ENCODE results near the gene DDX4. TPM values are rescaled to one million over a fixed set of nuclear protein-coding genes. Genes with fewer than 3 reads are reported as not detected.

Gene DDX4
- polyA plus RNA-seq, 3 donors = not detected

DNA sequence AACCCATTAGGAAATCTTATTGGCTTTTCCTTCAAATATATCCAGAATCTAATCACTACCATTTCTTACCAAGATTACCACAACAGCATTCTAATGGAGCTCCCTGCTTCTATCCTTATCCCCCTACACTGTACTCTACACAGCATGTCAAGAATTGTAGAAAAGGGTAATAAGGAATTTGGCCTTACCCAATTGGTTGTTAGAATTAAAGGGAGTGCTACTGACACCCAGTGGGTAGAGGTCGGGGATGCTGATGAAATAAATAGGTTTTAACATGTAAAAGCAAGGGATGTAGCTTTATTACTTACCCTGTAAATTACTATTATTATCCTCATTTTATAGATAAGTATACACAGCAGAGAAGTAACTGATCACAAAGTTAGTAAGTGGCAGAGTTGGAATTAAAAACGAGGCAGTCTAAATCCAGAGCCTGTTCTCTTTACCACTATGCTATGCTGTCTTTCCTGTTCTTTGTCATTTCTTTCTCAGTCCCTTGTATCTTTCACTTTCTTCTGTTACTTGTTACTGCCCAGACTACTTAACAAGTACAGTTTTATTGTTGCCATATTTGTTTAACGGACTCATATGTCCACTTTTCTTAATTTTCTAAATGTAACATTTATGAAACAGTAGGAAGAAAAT lies 36.3 kb upstream of the DDX4 start:
- Histone ChIP-seq H4K20me1 (ENCODE audit: insufficient read depth, low read length) (no peaks in the 10 kb centered on the region), H3K36me3 (replicated peaks in 1 of 2; ENCODE audit: control insufficient read depth in 1 of 2, insufficient read depth in 2 of 2, low read length in 2 of 2) (peaks cover 4 to 22% of the 10 kb centered on the region in 2 donors), H2AFZ (ENCODE audit: insufficient read depth, low read depth, low read length, poor library complexity, severe bottlenecking) (no peak overlapping the region), H3K4me1 (ENCODE audit: control insufficient read depth in 1 of 2, insufficient read depth in 2 of 2, low read length in 2 of 2) (peaks cover 0 to 3% of the 10 kb centered on the region in 2 donors), H3K4me2 (replicated peaks; ENCODE audit: extremely low read depth, low read length, poor library complexity, severe bottlenecking) (no peak overlapping the region), H3K9ac (ENCODE audit: insufficient read depth, low read length, poor library complexity, severe bottlenecking) (no peak overlapping the region), H3K79me2 (ENCODE audit: insufficient read depth, low read length) (no peaks in the 10 kb centered on the region), H3K4me3 (replicated peaks in 1 of 3; ENCODE audit: low read depth in 2 of 3, low read length in 3 of 3) (no peak overlapping the region), H3K27ac (ENCODE audit: low read depth in 1 of 2, low read length in 2 of 2) (no peak overlapping the region), H3K27me3 (ENCODE audit: control insufficient read depth in 2 of 2, insufficient read depth in 2 of 2, low read length in 2 of 2) (no peaks in the 10 kb centered on the region), H3K9me3 (replicated peaks in 1 of 2; ENCODE audit: control insufficient read depth in 1 of 2, insufficient read depth in 1 of 2, low read length in 2 of 2) (no peaks in the 10 kb centered on the region)
- Mint-ChIP-seq H3K9me3 (peaks cover 0 to 5% (median 0%) of the 10 kb centered on the region in 7 donors), H3K4me3 (no peak overlapping the region), H3K36me3 (peaks cover 14 to 31% of the 10 kb centered on the region in 2 donors), H3K27ac (peak overlapping the region in 1 of 7 donors; percentile 84), H3K27me3 (ENCODE audit: low read depth in 3 of 3) (peaks cover 0 to 2% (median 0%) of the 10 kb centered on the region in 3 donors), H3K4me1 (peaks cover 8% of the 10 kb centered on the region)
- DNase-seq = no peak
- TF ChIP-seq, protein P1, sequence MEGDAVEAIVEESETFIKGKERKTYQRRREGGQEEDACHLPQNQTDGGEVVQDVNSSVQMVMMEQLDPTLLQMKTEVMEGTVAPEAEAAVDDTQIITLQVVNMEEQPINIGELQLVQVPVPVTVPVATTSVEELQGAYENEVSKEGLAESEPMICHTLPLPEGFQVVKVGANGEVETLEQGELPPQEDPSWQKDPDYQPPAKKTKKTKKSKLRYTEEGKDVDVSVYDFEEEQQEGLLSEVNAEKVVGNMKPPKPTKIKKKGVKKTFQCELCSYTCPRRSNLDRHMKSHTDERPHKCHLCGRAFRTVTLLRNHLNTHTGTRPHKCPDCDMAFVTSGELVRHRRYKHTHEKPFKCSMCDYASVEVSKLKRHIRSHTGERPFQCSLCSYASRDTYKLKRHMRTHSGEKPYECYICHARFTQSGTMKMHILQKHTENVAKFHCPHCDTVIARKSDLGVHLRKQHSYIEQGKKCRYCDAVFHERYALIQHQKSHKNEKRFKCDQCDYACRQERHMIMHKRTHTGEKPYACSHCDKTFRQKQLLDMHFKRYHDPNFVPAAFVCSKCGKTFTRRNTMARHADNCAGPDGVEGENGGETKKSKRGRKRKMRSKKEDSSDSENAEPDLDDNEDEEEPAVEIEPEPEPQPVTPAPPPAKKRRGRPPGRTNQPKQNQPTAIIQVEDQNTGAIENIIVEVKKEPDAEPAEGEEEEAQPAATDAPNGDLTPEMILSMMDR (IDR thresholded peaks at IDR 0.05) = no peak
- 90% methylated on average over 1 of the region's 3 CpGs for WGBS (ENCODE audit: insufficient coverage)
- intact Hi-C loops (cut with micrococcal nuclease) = no loop called here

DNA sequence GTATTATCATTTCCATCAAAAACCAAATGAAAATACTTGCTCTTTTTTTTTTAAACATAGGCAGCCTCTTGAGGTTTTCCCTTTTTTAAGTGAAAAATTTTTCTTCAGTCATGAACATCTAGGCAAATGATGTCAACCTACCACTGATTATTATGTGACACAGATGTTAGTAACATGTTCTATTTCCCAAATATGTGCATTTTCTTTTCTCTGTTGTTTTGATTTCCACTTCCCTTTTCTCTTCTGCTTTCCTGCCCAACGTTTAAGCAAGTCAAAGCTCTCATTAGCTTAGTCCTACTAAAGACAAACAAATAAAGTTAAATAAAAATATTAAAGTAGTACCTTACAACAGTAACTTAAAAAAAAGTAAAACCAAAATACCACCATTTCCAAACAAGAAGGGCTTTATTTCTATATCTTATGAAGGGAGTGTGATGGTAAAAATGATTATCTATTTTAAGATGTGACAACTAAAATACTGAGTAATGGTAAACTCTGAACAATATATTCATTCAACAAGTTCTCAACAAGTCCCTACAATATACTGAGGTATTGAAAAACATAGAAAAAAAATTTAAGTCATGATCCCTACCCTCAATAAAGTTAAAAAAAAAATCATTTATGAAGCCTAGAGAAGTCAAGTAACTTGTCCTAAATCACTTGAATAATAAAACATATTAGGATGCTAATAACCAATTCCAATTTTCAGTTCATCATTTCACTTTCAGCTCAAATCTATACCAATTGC lies 35.1 kb upstream of the DDX4 start:
- peaks cover 18 to 25% of the 10 kb centered on the region in 2 donors for H3K36me3 Mint-ChIP-seq
- no peak overlapping the region for H3K4me3 ChIP-seq (replicated peaks in 1 of 3; ENCODE audit: low read depth in 2 of 3, low read length in 3 of 3)
- no peaks in the 10 kb centered on the region for H3K9me3 ChIP-seq (replicated peaks in 1 of 2; ENCODE audit: control insufficient read depth in 1 of 2, insufficient read depth in 1 of 2, low read length in 2 of 2)
- no peak overlapping the region for H3K9ac ChIP-seq (ENCODE audit: insufficient read depth, low read length, poor library complexity, severe bottlenecking)
- H3K9me3 Mint-ChIP-seq = no peaks in the 10 kb centered on the region
- no peak overlapping the region for H2AFZ ChIP-seq (ENCODE audit: insufficient read depth, low read depth, low read length, poor library complexity, severe bottlenecking)
- H3K27me3 ChIP-seq (ENCODE audit: control insufficient read depth in 2 of 2, insufficient read depth in 2 of 2, low read length in 2 of 2) = no peaks in the 10 kb centered on the region
- H3K4me1 ChIP-seq (ENCODE audit: control insufficient read depth in 1 of 2, insufficient read depth in 2 of 2, low read length in 2 of 2) = peaks cover 0 to 3% of the 10 kb centered on the region in 2 donors
- H3K4me3 Mint-ChIP-seq = no peak overlapping the region
- H3K27ac Mint-ChIP-seq = peak overlapping the region in 2 of 7 donors; percentile 26 to 79
- H3K27me3 Mint-ChIP-seq (ENCODE audit: low read depth in 3 of 3) = peaks cover 0 to 2% (median 0%) of the 10 kb centered on the region in 3 donors
- peaks cover 2 to 15% of the 10 kb centered on the region in 2 donors for H3K36me3 ChIP-seq (replicated peaks in 1 of 2; ENCODE audit: control insufficient read depth in 1 of 2, insufficient read depth in 2 of 2, low read length in 2 of 2)
- peak overlapping the region in 1 of 2 donors; percentile 29 for H3K27ac ChIP-seq (ENCODE audit: low read depth in 1 of 2, low read length in 2 of 2)
- peaks cover 5% of the 10 kb centered on the region for H3K79me2 ChIP-seq (ENCODE audit: insufficient read depth, low read length)
- no CpG with 5 or more reads among the region's 1 CpG for WGBS (ENCODE audit: insufficient coverage)
- DNase-seq = peak; percentile 14 to 54 (median 34)
- no peaks in the 10 kb centered on the region for H4K20me1 ChIP-seq (ENCODE audit: insufficient read depth, low read length)
- H3K4me1 Mint-ChIP-seq = peaks cover 8% of the 10 kb centered on the region
- H3K4me2 ChIP-seq (replicated peaks; ENCODE audit: extremely low read depth, low read length, poor library complexity, severe bottlenecking) = no peak overlapping the region
- intact Hi-C loops (cut with micrococcal nuclease) = no loop called here
- TF ChIP-seq, protein P1 (IDR thresholded peaks at IDR 0.05) = no peak
